GM21786 (cell line): ENCODE measurements around the gene KIF2B.
"Not testable (repeated sequence)": the region's sequence is repeated elsewhere in the genome, so short reads cannot be mapped to it uniquely, and the experiment has no call there.

ENCODE experiments used
- ATAC-seq: cut with Tn5 transposase; IDR thresholded peaks from one replicate; pipeline ENCODE4 v1.9.1; 2021; ENCODE audit not compliant: unreplicated experiment

KIF2B gene

GRCh38 chr17:53822764-53823163 lies at the start of gene KIF2B:
TSS of gene KIF2B (plus strand) at chr17:53822927. CDS start at chr17:53823034, 107 bp downstream.
- ATAC-seq, result no peak

GRCh38 chr17:53780320-53780719 lies 42.4 kb upstream of the KIF2B start:
- no peak for ATAC-seq

DNA sequence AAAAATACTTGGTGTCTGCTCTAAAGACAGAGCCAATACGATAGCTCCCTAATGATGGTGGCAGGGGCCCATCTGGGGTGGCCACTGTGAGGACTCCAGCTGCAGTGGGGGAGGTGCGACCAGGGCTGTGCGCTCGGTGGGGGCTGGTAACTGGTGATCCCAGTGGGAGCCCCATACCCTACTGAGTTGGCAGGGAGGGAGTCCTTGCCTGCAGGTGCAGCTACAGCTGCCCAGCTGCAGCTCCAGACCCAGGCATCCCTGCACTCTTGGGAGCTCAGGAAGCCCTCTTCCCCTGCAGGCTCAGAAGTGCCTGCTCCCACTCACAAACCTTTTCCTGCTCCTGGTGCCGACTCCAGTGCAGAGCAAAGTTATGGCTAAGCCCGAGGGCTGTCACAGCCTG lies 31.2 kb upstream of the KIF2B start:
- ATAC-seq, result no peak

GRCh38 chr17:53792451-53792850 lies 30.3 kb upstream of the KIF2B start:
- ATAC-seq, result no peak

- no peak for ATAC-seq
Observed at GRCh38 chr17:53792997-53793396, 29.7 kb upstream of the KIF2B start.

DNA sequence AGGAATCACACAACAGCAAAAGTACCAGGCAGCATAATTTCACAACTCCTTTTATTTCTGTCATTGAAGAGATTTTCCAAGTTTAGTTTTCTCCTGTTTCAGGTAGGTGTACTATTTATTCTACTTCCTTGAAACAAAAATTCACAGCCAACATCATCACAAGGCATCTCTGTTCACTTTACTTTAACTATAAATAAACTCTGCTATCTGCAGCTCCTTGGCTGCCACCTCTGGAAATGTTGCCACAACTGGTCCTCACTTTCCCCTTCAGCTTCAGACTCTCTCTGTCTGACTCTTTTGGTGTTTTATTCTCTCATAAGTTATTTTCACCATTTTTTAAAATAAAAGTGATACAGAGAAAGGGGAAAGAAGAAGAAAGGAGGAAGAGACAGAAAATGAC lies 27.9 kb upstream of the KIF2B start:
- no peak for ATAC-seq

DNA sequence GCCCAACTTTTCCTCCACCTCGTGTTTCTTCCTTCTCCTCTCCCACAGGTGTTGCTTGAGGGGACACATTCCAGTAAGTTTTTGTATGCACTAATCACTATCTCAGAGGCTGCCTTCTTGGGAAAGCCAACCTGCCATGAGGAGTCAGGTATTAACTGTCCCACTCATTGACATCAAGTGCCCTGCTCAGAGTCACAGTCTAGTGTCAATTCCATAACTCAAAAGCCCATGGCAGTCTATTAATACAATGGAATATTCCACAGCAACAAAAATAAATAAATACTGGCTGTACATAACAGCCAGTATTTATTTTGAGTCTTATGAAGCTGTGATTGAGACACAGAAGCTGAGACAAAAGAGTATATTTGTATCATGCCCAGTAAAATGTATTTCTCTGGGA lies 26.1 kb upstream of the KIF2B start:
- no peak for ATAC-seq

DNA sequence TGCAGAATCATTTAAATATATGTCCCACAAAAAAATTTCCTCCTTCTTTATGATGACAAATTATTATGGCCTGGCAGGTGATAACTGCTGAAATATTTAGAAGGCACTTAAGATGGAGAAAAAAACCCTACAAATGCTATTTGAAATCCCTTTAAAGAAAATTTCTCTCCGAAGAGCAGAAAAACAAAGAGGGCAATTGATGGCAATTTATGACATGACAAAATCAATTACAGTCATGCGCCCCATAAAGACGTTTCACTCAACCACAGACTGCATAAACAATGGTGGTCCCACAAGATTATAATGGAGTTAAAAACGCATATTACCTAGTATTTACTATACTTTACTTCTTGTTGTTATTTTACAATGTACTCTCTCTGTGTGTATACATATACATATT lies 25.2 kb upstream of the KIF2B start:
- ATAC-seq, result no peak

DNA sequence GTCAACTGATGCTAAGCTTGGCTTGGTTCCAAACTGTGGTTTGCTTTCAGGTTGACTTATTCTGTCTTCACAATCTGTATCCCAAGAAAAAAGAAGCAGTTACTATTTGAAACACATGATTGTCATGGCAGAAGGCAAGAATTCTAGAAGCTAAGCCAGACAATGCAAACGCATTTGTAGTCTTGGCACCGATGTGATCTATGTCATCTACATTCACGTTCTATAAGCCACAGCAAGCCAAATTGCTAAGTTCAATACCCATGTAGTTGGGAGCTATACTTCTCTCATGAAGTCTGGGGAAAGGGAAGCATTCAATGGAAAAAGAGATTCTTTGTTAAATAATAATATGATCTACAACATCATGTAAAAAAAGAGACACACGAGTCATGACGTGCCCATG lies 18.3 kb upstream of the KIF2B start:
- ATAC-seq, result no peak

GRCh38 chr17:53806473-53806872 lies 16.3 kb upstream of the KIF2B start:
- ATAC-seq, result no peak

GRCh38 chr17:53807286-53807685 lies 15.4 kb upstream of the KIF2B start:
- no peak for ATAC-seq

DNA sequence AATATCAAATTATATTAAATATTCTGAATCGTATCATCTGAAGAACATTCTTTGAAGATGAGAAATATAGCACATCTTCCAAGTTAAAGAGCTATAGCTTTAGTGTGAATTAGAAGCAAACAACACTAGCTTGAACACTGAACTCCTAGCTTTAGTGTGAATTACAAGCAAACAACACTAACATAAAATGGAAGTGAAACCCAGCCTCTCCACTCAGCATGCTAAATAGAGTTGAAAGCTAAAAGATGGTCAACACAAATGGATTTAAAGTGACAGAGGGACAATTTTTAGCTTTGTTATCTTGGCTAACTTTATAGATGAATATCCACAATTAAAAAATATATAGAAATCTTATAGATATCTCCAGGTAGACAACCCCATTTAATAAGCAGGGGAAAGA lies 4.5 kb upstream of the KIF2B start:
- ATAC-seq, result no peak

- no peak for ATAC-seq
Observed at GRCh38 chr17:53818929-53819328, 3.8 kb upstream of the KIF2B start.

DNA sequence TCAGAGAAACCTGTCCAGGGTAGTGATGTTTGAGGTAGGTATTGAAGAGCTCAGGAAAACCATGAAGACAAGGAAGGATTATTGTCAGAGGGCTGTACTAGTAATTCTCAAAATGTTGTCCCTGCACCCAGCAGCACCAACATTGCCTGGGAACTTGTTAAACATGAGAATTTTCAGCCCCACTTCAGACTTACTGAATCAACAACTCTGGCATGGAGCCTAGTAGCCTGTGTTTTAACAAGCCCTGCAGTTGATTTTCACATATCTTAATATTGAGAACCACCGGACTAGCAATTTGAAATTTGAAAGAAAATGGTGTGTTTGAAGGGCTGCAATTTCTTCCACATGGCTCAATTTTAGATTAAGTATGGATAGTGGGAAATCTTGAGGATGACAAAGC lies 2.8 kb upstream of the KIF2B start:
- ATAC-seq, result no peak

DNA sequence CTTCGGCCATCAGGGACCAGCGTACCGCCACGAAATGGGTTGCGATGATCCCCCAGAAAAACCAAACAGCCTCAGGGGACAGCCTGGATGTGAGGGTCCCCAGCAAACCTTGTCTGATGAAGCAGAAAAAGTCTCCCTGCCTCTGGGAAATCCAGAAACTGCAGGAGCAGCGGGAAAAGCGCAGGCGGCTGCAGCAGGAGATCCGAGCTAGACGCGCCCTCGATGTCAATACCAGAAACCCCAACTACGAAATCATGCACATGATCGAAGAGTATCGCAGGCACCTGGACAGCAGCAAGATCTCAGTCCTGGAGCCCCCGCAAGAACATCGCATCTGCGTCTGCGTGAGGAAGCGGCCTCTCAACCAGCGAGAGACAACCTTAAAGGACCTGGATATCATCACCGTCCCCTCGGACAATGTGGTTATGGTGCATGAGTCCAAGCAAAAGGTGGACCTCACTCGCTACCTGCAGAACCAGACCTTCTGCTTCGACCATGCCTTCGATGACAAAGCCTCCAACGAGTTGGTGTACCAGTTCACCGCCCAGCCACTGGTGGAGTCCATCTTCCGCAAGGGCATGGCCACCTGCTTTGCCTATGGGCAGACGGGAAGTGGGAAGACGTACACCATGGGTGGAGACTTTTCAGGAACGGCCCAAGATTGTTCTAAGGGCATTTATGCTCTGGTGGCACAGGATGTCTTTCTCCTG lies 769 bp downstream of the KIF2B start:
- ATAC-seq, result no peak

GRCh38 chr17:53834771-53835170 lies 12.0 kb downstream of the KIF2B start:
- not testable (repeated sequence) for ATAC-seq

DNA sequence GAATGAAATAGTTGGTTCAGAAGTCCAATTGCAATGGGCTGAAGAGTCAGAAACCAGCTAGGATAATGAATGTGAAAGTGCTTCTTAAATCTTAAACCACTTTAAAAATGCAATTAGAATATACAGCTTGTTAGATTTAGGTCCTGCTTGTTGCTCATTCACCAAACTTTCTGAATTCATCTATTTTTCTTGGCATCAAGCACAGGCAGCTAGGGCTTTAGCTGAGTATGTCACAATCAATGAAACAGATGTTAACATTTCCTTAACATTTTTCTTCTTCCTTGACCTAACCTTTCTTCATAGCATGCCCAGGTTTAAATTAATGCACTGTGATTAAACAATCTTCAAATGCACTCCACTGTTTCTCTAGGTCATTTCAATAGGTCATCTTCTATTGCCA lies 14.4 kb downstream of the KIF2B start:
- no peak for ATAC-seq

- ATAC-seq, result no peak
Observed at GRCh38 chr17:53844491-53845107, 21.9 kb downstream of the KIF2B start.

GRCh38 chr17:53871128-53871527 lies 48.4 kb downstream of the KIF2B start:
- not testable (repeated sequence) for ATAC-seq
